PC-3 (cell line): Measurements from ENCODE around the gene FDXR. TPM values are rescaled to one million over a fixed set of nuclear protein-coding genes. Genes with fewer than 3 reads are reported as not detected.

Source experiments
- ATAC-seq: fragments of 200-7000 bp; cut with Tn5 transposase; 2 replicates; pipeline ENCODE4 v1.9.1; 2020; ENCODE audit warnings: mild to moderate bottlenecking, moderate library complexity
- BruUV-seq: library from RNA; stranded (reverse); fragments of 400-500 nt; replicated peaks from 2 replicates; lab custom pipeline; 2021; lab: Mats Ljungman, UMichigan
- CTCF ChIA-PET: fragments of 300-600 bp; sonication (Branson Sonifier 250); formaldehyde crosslinking; loops from one replicate; lab custom pipeline; 2022; ENCODE audit warnings: antibody characterized with exemption; lab: Charles Lee
- POLR2A ChIA-PET: fragments of 300-600 bp; sonication (Branson Sonifier 250); formaldehyde crosslinking; loops from one replicate; lab custom pipeline; 2022; ENCODE audit warnings: antibody characterized with exemption; ENCODE audit not compliant: unreplicated experiment; lab: Charles Lee
- DNase-seq: peaks from one replicate; pipeline ENCODE4 v3.0.0-alpha.2; 2015
- H2AFZ ChIP-seq: fragments of 300-600 bp; sonication (generic); 2 replicates; pipeline ENCODE4 v1.6.0; 2016; ENCODE audit warnings: antibody characterized with exemption, low read length
- H3F3A ChIP-seq: fragments of 300-600 bp; sonication (generic); one replicate; pipeline ENCODE4 v1.6.0; 2017; ENCODE audit warnings: antibody characterized with exemption, low read length, control low read depth, mild to moderate bottlenecking; ENCODE audit not compliant: unreplicated experiment
- H3K27ac ChIP-seq: fragments of 300-600 bp; sonication (generic); 2 replicates; pipeline ENCODE4 v1.5.1; 2016; ENCODE audit warnings: mild to moderate bottlenecking, low read length
- H3K27me3 ChIP-seq: fragments of 300-600 bp; sonication (generic); 2 replicates; pipeline ENCODE4 v1.6.1; 2016; ENCODE audit warnings: low read length, mixed read lengths
- H3K36me3 ChIP-seq: fragments of 300-600 bp; sonication (generic); 2 replicates; pipeline ENCODE4 v1.6.1; 2016; ENCODE audit warnings: low read depth, mixed run types, low read length, mixed read lengths
- H3K4me1 ChIP-seq: fragments of 300-600 bp; sonication (generic); 2 replicates; pipeline ENCODE4 v1.5.1; 2016; ENCODE audit warnings: low read length; ENCODE audit not compliant: insufficient read depth
- H3K4me2 ChIP-seq: fragments of 300-600 bp; sonication (generic); 2 replicates; pipeline ENCODE4 v1.6.0; 2016; ENCODE audit warnings: low read length
- H3K4me3 ChIP-seq: fragments of 300-600 bp; sonication (generic); 2 replicates; pipeline ENCODE4 v1.5.1; 2016; ENCODE audit warnings: mild to moderate bottlenecking, low read length, mixed read lengths
- H3K79me2 ChIP-seq: fragments of 300-600 bp; sonication (generic); 2 replicates; pipeline ENCODE4 v1.6.1; 2017; ENCODE audit warnings: low read length, mixed read lengths
- H3K9ac ChIP-seq: fragments of 300-600 bp; sonication (generic); 2 replicates; pipeline ENCODE4 v1.6.0; 2016; ENCODE audit warnings: mild to moderate bottlenecking, low read length
- H3K9me2 ChIP-seq: fragments of 300-600 bp; sonication (generic); replicated peaks from 2 replicates; pipeline ENCODE4 v1.6.1; 2016; ENCODE audit warnings: mixed run types, low read length, mixed read lengths
- H3K9me3 ChIP-seq: fragments of 300-600 bp; sonication (generic); 2 replicates; pipeline ENCODE4 v1.6.1; 2016; ENCODE audit warnings: low read length, mixed read lengths
- H4K20me1 ChIP-seq: fragments of 300-600 bp; sonication (generic); 2 replicates; pipeline ENCODE4 v1.6.1; 2016; ENCODE audit warnings: low read length, mixed read lengths
- CTCF ChIP-seq: fragments of 300-600 bp; sonication (generic); conservative IDR thresholded peaks from 2 replicates; pipeline ENCODE4 v1.5.1; 2017; ENCODE audit warnings: antibody characterized with exemption, low read depth, mild to moderate bottlenecking, low read length
- EZH2 ChIP-seq: fragments of 300-600 bp; sonication (generic); IDR thresholded peaks from one replicate; pipeline ENCODE4 v1.6.1; 2017; ENCODE audit warnings: antibody characterized with exemption, mild to moderate bottlenecking, low read length; ENCODE audit not compliant: unreplicated experiment
- EZH2phosphoT487 ChIP-seq: fragments of 300-600 bp; sonication (generic); IDR thresholded peaks from 2 replicates; pipeline ENCODE4 v1.6.1; 2018; ENCODE audit warnings: mild to moderate bottlenecking, antibody characterized with exemption, low read length, borderline replicate concordance
- intact Hi-C: fragments of 100-400 bp; cut with micrococcal nuclease; formaldehyde crosslinking; loops from 2 replicates; pipeline ENCODE4 v1.9.0; 2023
- total RNA-seq: library from RNA; depleted of rRNA; stranded (reverse); fragments of >200 nt; gene quantifications from 2 replicates; pipeline ENCODE4 v1.2.3, GENCODE V29; 2014

The FDXR gene
- total RNA-seq, 1 experiment from 2014 or later = 28.1 TPM

- ChIA-PET POLR2A (interaction anchor here (0.5 kb wide), 1 partner anchor 17 kb away, joined by 3 read pairs; no protein-coding TSS in a partner anchor), CTCF (no interaction called here)
- no peaks in the 10 kb centered on the region for H3K9me3 ChIP-seq
- no peak overlapping the region for H3K4me3 ChIP-seq
- H3K36me3 ChIP-seq = no peaks in the 10 kb centered on the region
- no peaks in the 10 kb centered on the region for H4K20me1 ChIP-seq
- no peaks in the 10 kb centered on the region for H3K4me1 ChIP-seq
- H3K27ac ChIP-seq = no peak overlapping the region
- no peak overlapping the region for H2AFZ ChIP-seq
- H3K4me2 ChIP-seq = no peak overlapping the region
- no peak overlapping the region for H3K9ac ChIP-seq
- no peak for ATAC-seq
- no peaks in the 10 kb centered on the region for H3K27me3 ChIP-seq
- no peak for DNase-seq
- no peaks in the 10 kb centered on the region for H3F3A ChIP-seq
- intact Hi-C loops = no loop called here
- no peak for TF ChIP-seq EZH2phosphoT487
- no TSS peak for BruUV-seq
- no peaks in the 10 kb centered on the region for H3K9me2 ChIP-seq
- no peaks in the 10 kb centered on the region for H3K79me2 ChIP-seq
Observed at GRCh38 chr17:74825952-74826719, 46.7 kb downstream of the FDXR start.

- ChIA-PET CTCF (no interaction called here), POLR2A (no interaction called here)
- no peaks in the 10 kb centered on the region for H3K4me1 ChIP-seq
- ATAC-seq (no peak), DNase-seq (no peak)
- BruUV-seq = no TSS peak
- no peak overlapping the region for H3K4me3 ChIP-seq
- H3K9me2 ChIP-seq = no peaks in the 10 kb centered on the region
- H3K36me3 ChIP-seq = no peaks in the 10 kb centered on the region
- no peak overlapping the region for H3K4me2 ChIP-seq
- no peaks in the 10 kb centered on the region for H3F3A ChIP-seq
- no peak overlapping the region for H3K9ac ChIP-seq
- intact Hi-C loops = no loop called here
- no peaks in the 10 kb centered on the region for H3K79me2 ChIP-seq
- H3K27me3 ChIP-seq = no peaks in the 10 kb centered on the region
- no peak overlapping the region for H2AFZ ChIP-seq
- no peaks in the 10 kb centered on the region for H4K20me1 ChIP-seq
- H3K27ac ChIP-seq = no peak overlapping the region
- TF ChIP-seq EZH2 = no peak
- H3K9me3 ChIP-seq = no peaks in the 10 kb centered on the region
Observed at GRCh38 chr17:74824961-74825627, 47.7 kb downstream of the FDXR start.

- Histone ChIP-seq H3K4me1 (no peaks in the 10 kb centered on the region), H3K9ac (no peak overlapping the region), H4K20me1 (no peaks in the 10 kb centered on the region), H3K4me3 (no peak overlapping the region), H3K4me2 (no peak overlapping the region), H3K27me3 (no peaks in the 10 kb centered on the region), H3K79me2 (no peaks in the 10 kb centered on the region), H3K27ac (no peak overlapping the region), H2AFZ (no peak overlapping the region), H3K36me3 (no peaks in the 10 kb centered on the region), H3F3A (no peaks in the 10 kb centered on the region), H3K9me3 (no peaks in the 10 kb centered on the region), H3K9me2 (no peaks in the 10 kb centered on the region)
- intact Hi-C loops = no loop called here
- no TSS peak for BruUV-seq
- DNase-seq (no peak), ATAC-seq (no peak)
- ChIA-PET POLR2A (no interaction called here), CTCF (no interaction called here)
- TF ChIP-seq EZH2phosphoT487 (no peak), CTCF (no peak), EZH2 (no peak)
Observed at GRCh38 chr17:74822939-74823367, 49.8 kb downstream of the FDXR start.
